ENCODE data around the gene GET4.
"Not testable (repeated sequence)": the region's sequence is repeated elsewhere in the genome, so short reads cannot be mapped to it uniquely, and the experiment has no call there.

Gene GET4

DNA sequence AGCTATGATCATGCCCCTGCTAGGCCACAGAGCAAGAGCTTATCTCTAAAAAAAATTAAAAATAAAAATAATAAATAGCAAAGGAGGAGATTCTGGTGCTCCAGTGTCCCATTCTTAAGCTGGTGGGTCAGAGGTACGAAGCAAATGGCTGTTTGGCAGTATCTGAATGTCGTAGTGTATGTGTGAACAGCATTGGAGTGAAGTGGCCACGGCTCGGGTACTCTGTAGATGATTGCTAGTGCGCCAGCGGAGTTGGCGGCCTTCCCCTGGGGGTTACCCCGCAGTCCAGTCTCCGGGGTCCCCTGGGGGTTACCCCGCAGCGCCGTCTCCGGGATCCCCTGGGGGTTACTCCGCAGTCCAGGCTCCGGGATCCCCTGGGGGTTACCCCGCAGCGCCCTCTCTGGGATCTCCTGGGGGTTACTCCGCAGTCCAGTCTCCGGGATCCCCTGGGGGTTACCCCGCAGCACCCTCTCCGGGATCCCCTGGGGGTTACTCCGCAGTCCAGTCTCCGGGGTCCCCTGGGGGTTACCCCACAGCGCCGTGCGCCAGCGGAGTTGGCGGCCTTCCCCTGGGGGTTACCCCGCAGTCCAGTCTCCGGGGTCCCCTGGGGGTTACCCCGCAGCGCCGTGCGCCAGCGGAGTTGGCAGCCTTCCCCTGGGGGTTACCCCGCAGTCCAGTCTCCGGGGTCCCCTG lies 29.2 kb upstream of the GET4 start:
- DNase-seq = not testable (repeated sequence)

- not testable (repeated sequence) for DNase-seq
These were observed 28.6 kb upstream of the GET4 start for GRCh38 chr7:847728-848127.

- no peak for DNase-seq
These were observed 27.2 kb upstream of the GET4 start for GRCh38 chr7:849145-849544.

- no peak for DNase-seq
These were observed 26.6 kb upstream of the GET4 start for GRCh38 chr7:849781-850180.

GRCh38 chr7:851204-851603 lies 25.1 kb upstream of the GET4 start:
- no peak for DNase-seq

DNA sequence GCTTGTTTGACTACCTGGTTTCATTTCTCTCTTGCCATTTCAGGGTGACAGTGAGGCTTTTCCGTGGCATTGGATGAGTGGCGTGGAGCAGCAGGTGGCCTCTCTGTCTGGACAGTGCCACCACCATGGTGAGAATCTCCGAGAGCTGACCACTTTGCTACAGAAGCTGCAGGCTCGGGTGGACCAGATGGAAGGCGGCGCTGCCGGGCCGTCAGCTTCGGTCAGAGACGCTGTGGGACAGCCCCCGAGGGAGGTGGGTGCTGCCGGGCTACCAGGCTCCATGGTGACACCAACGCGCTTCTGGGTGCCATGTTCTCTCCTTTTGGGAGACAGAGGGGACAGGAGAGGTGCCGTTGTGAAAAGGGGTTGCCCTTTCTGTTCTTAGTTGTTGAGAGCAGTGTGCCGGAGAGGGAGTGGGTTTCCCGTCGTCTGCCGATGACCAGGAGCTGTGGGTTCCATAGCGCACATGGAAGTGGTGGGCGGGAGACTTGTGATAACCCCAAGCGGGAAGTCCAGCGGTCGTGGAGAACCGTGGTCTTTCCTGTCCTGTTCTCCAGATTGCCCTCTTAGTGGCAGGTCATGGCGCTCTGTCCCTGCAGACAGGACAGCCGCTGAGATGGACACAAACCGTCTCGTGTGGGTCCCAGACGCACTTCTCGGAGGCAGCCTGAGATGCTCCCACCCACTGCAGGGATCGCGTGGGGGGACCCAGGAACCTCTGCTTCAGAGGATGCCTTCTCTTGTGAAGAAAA lies 22.8 kb upstream of the GET4 start:
- no peak for DNase-seq

DNA sequence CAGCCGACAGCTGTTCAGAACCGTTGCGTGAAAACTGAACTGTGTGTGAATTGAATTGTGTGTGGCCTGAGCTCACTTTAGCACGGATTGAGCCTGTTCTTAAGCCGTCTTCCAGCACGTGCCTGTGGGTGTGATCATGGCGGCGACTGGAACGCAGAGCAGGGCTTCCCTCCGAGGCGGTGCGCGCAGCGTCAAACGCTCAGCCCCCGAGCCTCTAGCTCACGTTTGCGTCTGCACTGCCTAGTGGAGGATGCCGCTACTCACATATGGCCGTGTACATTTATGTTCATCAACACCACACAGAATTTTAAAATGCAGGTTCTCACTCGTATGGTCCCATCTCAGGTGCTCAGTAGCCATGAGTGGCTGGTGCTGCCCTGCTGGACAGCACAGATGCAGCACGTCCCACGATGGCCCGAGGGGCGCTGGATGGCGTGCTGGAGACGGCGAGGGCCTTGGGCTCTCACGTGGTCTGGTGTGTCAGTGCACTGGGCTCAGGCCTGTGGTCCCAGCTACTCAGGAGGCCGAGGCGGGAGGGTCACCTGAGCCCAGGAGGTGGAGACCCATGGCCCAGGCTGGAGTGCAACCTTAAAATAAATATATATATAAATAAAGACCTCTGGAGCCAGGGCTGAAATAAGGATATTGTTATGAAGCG lies 22.1 kb upstream of the GET4 start:
- no peak for DNase-seq

- DNase-seq = no peak
These were observed 20.5 kb upstream of the GET4 start for GRCh38 chr7:855686-856369.

DNA sequence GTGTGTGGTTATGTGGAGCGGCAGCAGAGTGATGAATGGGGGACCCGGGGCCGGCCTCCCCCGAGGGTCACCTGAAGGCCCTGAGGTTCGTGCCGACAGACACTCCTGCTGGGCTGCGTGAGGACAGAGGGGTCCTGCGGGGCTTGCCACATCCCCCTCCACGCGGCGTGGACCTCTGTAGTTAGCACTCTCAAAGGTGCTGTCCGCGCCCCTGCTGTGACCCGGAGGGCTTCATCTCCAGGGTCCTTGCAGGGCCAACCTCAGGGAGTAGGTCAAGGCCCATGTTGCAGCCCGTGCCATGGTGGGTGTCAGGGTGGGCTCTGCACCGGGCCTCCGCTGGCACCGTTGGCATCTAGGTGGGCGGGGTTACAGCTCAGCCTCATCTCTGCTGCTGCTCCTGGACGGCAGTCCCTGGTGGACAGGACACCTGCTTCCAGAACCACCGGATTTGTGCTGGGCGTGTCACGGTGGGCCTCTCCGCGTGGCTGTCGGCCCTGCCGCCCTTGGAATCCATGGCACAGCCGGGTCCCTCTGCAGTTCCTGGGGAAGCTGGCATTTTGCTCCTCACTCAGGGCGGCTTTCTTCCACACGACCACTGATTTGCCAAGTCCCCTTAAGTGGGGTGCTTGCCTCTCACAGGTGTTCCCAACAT lies 19.8 kb upstream of the GET4 start:
- DNase-seq = no peak

GRCh38 chr7:857661-858060 lies 18.7 kb upstream of the GET4 start:
- no peak for DNase-seq

DNA sequence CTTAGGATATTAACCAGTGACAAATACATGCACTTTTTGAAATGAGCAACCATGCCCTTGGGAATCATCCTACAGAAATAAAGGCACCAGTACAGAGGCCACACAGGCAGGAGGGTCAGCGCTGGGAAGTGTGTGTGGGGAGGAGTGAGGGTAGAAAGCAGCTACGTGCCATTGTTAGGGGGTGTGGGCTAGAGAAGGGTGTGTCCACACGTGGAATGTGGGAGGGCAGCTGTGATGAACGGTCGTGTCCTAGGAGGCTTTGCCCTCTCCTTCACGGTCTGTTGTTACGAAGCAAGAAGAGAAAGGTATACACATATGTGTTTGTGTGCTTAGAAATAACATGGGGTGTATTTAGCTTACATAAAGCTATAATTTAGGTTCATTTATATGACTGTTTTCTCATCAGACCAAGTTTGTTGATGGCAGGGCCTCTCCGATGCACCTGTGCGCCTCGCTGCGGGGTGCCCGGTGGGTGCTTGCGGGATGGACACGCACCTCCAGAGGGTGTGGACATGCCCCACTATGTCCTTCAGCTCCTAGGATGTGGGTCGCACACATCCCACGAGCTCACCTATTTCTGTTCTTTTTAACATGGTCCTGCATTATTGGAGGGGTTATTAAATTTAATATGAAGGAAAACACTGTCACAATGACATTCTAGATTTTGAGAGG lies 16.9 kb upstream of the GET4 start:
- no peak for DNase-seq

GRCh38 chr7:860149-860548 lies 16.2 kb upstream of the GET4 start:
- DNase-seq = no peak

GRCh38 chr7:861222-861621 lies 15.1 kb upstream of the GET4 start:
- DNase-seq = no peak

GRCh38 chr7:862157-862556 lies 14.2 kb upstream of the GET4 start:
- no peak for DNase-seq

DNA sequence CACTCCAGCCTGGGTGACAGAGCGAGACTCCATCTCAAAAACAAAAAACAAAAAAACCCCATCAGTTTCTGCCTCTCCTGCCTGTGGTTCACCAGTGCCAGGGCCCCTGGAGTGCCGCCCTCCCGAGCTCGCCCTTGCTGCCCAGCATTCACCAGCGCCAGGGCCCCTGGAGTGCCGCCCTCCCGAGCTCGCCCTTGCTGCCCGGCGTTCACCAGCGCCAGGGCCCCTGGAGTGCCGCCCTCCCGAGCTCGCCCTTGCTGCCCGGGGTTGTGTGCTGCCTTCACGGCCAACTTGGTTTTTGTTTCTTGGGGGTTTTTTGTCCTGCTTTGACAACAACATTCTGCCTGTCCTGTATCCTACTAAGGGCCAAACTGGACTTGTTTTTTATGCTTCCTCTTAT lies 13.2 kb upstream of the GET4 start:
- DNase-seq = no peak

DNA sequence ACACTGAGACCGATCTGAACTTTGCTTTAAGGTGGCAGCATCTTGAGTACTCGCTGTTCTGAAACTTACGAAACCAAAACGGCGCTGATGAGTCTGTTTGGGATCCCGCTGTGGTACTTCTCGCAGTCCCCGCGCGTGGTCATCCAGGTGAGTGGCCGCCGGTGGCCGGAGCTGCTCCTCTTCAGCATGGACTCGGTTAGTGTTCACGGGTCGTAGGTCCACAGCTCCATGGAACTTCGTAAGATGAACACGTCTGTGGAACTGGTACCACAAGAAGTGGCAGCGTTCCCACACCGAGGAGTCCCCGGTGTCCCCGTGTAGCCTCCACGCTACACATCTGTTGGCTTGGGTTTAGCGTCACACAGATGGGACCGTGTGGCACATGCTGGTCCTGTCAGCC lies 10.4 kb upstream of the GET4 start:
- no peak for DNase-seq

DNA sequence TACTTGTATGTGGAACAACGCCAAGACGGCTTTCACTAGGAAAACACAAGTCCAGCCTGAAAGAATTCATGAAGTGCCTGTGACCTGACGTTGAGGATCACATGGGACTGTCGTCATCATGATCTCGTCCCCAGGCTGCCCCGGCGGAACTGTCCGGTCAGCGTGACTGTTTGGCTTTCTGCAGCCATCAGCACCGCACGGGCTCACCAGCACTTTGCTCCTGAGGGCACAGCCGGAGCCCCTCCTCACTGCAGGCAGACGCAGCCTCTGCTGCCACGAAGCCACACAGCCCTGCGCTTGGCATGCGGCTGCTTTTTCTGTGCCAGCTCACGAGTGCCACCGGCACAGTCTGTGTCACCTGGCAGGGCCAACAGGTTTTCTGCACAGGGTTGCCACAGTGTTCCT lies 9.4 kb upstream of the GET4 start:
- DNase-seq = no peak

DNA sequence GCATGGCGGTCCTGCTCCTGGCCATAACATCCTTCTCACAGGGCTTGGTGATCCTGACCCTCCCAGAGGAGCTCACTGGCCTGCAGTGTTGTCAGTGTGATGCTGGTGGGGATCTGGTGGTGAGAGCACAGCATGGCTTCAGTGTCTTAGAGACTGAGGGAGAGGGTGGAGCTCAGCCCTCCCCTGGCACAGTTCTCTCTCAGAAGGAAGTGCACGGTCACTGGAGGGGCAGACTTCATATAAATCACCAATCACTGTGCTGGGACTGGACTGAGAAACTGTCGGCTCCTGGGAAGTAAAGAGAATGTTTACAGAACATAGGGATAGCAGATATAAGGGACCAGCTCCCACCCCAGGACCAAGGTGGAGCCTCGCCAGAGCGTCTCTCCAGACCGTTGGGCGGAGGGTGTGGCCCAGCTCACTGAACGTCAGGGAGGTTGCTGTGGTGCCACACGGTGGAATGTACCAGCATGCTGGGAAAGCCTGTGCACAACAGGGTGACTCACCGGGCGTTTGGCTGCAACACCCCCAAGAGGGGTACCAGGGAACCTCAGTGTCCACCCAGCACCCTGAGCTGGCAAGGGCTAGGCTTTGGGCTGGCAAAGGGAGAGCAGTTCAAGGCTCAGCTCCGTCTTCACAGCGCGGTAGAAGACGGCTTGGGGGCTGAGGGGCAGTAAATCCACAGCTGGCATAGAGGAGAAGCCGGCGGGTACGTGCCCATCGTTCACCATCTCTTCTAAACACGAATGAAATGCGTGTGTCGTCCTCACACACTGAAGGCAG lies 8.8 kb upstream of the GET4 start:
- no peak for DNase-seq

DNA sequence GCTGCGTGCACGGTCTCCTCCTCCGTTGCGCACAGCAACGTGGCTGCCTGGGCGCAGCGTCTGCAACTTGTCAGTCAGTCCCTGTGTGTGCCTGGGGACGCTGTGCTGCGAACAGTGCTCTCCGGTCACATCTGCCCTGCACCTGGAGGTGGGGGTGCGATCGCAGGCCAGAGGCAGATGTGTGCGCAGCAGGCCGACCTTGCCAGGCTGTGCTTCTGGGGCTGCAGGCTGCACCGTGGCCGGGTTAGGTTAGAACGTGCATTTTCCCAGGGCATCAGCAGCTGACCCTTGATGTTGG lies 8.2 kb upstream of the GET4 start:
- no peak for DNase-seq

GRCh38 chr7:869348-869747 lies 7.0 kb upstream of the GET4 start:
- no peak for DNase-seq

DNA sequence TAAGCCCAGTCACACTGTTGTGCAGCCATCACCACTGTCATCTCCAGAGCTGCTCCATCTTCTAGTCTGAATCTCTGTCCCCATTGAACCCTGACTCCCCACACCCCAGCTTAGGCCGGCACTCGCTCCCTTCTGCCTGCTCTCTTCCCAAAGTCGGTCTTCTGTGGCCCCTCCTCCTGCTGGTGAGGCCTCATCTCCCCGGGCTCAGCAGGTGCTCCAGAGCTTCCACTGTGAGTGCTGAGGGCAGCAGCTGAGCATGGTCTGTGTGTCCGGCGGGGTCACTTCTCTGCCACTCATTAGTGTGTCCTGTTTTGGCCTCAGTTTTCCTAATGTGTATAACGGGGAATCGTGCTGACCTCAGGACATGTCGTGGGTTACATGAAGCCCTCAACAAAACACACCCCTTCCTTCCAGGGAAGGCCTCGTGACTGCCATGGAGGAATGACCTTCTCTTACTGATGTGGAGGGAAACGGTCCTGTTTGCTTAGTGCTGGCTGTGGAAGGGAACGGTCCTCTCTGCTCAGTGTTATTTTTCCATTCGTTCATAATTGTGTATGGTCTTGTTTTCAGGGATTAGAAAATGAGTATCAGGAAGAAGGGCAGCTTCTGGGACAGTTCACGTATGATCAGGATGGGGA lies 4.3 kb upstream of the GET4 start:
- DNase-seq = no peak
